Heart left ventricle (tissue), 13 donors: ENCODE data around the gene FLNB.

Experiments used
- POLR2A ChIP-seq, 2 donors: fragments of 450-650 bp; IDR thresholded peaks; one replicate each; pipeline ENCODE4 v1.6.1; 2017; ENCODE audit warnings: antibody characterized with exemption in 2 of 2, mild to moderate bottlenecking in 2 of 2, moderate library complexity in 2 of 2
- TF ChIP-seq, protein P1 (sequence below), 12 donors: fragments of 200-600 bp; sonication (generic) in 4 of 12; IDR thresholded peaks; one replicate each; pipeline versions ENCODE4 v1.5.0 to v1.8.0; 2018 to 2022; ENCODE audit warnings: antibody characterized with exemption in 12 of 12, mild to moderate bottlenecking in 5 of 12
- donor health status: ischemic (EF 13 %, LVEDD 7.1; RV severe dilation, severe dysfunction).
- donor health status: DM: no; HTN: yes; CAD: no.
- donor health status: DM: no; HTN: no; CAD: no.
- donor health status: ischemic (EF 25% LVEDD 6.9; RV normal size, moderate dysfunction).
- donor health status: ischemic (EF 25% LVEDD 5.7; RV mildly dilated, moderate dysfunction).
- donor health status: ischemic (EF 35%, LVEDD 5.7; RV mildly dilated, moderate dysfunction).
- donor health status: nonischemic (EF 11% LVEDD 7.7; RV severe dilation, severe dysfunction).
- donor health status: DM: yes; HTN: yes; CAD: no.
- donor health status: PGD.
- donor health status: ischemic (EF 29% LVEDD 5.4; RV normal size, mild dysfunction).
- donor health status: nonischemic (EF 23%, LVEDD 6.1; RV moderate dilation, normal function).

GRCh38 chr3:58203541-58203940 lies 195.3 kb downstream of the FLNB start:
- TF ChIP-seq, protein P1, sequence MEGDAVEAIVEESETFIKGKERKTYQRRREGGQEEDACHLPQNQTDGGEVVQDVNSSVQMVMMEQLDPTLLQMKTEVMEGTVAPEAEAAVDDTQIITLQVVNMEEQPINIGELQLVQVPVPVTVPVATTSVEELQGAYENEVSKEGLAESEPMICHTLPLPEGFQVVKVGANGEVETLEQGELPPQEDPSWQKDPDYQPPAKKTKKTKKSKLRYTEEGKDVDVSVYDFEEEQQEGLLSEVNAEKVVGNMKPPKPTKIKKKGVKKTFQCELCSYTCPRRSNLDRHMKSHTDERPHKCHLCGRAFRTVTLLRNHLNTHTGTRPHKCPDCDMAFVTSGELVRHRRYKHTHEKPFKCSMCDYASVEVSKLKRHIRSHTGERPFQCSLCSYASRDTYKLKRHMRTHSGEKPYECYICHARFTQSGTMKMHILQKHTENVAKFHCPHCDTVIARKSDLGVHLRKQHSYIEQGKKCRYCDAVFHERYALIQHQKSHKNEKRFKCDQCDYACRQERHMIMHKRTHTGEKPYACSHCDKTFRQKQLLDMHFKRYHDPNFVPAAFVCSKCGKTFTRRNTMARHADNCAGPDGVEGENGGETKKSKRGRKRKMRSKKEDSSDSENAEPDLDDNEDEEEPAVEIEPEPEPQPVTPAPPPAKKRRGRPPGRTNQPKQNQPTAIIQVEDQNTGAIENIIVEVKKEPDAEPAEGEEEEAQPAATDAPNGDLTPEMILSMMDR (IDR thresholded peaks at IDR 0.05) = no peak
- TF ChIP-seq POLR2A (IDR thresholded peaks at IDR 0.05) = no peak
